ENCODE data around the gene TMCC3.

DNA sequence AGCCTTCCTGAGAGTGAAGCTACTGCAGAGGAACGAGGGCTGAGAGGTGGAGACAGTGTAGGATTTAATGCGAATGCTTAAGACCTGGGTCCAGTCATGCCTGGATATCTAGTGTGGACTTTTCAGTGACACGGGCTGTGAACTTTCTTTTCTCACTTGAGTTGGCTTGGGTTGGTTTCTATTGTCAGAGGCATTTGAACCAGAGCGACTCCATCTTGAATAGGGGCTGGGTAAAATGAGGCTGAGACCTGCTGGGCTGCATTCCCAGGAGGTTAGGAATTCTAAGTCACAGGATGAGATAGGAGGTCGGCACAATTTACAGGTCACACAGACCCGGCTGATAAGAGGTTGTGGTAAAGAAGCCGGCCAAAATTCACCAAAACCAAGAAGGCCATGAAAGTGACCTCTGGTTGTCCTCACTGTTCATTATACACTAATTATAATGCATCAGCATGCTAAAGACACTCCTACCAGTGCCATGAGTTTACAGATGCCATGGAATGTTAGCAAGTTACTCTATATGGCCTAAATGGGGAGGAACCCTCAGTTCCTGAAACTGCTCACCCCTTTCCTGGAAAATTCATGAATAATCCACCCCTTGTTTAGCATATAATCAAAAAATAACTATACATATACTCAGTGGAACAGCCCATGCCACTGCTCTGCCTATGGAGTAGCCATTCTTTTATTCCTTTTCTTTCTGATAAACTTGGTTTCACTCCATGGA lies 34.2 kb upstream of the TMCC3 start:
- TF ChIP-seq, protein P1, sequence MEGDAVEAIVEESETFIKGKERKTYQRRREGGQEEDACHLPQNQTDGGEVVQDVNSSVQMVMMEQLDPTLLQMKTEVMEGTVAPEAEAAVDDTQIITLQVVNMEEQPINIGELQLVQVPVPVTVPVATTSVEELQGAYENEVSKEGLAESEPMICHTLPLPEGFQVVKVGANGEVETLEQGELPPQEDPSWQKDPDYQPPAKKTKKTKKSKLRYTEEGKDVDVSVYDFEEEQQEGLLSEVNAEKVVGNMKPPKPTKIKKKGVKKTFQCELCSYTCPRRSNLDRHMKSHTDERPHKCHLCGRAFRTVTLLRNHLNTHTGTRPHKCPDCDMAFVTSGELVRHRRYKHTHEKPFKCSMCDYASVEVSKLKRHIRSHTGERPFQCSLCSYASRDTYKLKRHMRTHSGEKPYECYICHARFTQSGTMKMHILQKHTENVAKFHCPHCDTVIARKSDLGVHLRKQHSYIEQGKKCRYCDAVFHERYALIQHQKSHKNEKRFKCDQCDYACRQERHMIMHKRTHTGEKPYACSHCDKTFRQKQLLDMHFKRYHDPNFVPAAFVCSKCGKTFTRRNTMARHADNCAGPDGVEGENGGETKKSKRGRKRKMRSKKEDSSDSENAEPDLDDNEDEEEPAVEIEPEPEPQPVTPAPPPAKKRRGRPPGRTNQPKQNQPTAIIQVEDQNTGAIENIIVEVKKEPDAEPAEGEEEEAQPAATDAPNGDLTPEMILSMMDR (IDR thresholded peaks at IDR 0.05): no peak
- TF ChIP-seq POLR2A (IDR thresholded peaks at IDR 0.05): no peak
